AG04449 (cell line): ENCODE data around the gene ITGA5.

Experiments used
- CTCF ChIA-PET: fragments of 350-600 bp; formaldehyde crosslinking; extraction: SDS; loops from one replicate; lab custom pipeline; 2021; ENCODE audit warnings: antibody characterized with exemption; lab: Yijun Ruan, JAX
- POLR2A ChIA-PET: fragments of 400-600, 350-600 bp; formaldehyde crosslinking; extraction: SDS; loops from one replicate; lab custom pipeline; 2020; ENCODE audit warnings: antibody characterized with exemption, inconsistent platforms; lab: Yijun Ruan, JAX
- DNase-seq: peaks from one replicate; pipeline ENCODE4 v3.0.0-alpha.2; 2010; ENCODE audit warnings: low read depth, low spot score
- H3K4me3 ChIP-seq: 2 replicates; pipeline ENCODE4 v1.5.1; 2011; ENCODE audit warnings: low read depth, mild to moderate bottlenecking, control low read depth, low read length
- CTCF ChIP-seq: IDR thresholded peaks from one replicate; pipeline ENCODE4 v1.5.1; 2011; ENCODE audit warnings: mild to moderate bottlenecking, moderate library complexity, low read length, control low read depth, inconsistent platforms; ENCODE audit not compliant: insufficient read depth; ENCODE audit errors: missing control alignments

The ITGA5 gene

DNA sequence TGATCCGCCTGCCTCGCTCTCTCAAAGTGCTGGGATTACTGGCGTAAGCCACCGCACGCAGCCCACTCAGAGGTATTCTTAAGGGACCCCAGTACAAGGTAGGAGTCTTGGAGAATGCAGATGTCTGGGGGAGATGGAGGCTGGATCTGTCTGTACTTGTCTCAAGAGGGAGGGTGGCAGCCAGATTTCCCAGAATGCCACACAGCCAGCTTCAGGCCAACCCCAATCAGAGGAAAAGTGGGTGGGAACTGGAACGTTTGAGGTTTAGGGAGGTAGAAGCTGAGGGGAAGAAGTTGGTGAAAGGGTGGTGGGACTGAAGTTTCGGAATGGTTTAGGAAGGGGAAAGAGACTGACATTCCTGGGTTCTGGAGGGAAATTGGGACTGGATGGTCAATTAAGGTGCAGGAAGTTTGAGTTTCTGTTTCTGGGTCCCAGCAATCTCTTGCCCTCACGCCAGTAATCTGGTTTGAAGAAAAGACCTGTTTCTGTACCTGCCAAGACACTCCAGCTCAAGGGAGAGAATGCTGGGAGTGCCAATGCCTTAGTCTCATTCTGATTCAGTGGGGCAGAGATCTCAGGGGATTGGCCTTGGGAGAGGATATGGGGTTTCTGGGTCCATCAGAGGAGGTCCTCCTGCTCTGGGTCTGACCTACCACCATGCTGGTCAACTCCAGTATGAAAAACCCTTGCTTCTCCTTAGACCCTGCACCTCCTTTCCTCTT is 26.4 kb downstream of the ITGA5 start:
- no peak for DNase-seq
- ChIA-PET CTCF (interaction anchor here (0.9 to 4.1 kb wide), 17 partner anchors 8 to 68 kb away, joined by 3 to 76 read pairs (median 6); partner anchors contain the start of genes COPZ1 and ZNF385A), POLR2A (interaction anchor here (1.1 kb wide), 2 partner anchors 11 to 19 kb away, joined by 3 read pairs; no protein-coding TSS in a partner anchor)
- H3K4me3 ChIP-seq: no peak overlapping the region
- no peak for TF ChIP-seq CTCF

DNA sequence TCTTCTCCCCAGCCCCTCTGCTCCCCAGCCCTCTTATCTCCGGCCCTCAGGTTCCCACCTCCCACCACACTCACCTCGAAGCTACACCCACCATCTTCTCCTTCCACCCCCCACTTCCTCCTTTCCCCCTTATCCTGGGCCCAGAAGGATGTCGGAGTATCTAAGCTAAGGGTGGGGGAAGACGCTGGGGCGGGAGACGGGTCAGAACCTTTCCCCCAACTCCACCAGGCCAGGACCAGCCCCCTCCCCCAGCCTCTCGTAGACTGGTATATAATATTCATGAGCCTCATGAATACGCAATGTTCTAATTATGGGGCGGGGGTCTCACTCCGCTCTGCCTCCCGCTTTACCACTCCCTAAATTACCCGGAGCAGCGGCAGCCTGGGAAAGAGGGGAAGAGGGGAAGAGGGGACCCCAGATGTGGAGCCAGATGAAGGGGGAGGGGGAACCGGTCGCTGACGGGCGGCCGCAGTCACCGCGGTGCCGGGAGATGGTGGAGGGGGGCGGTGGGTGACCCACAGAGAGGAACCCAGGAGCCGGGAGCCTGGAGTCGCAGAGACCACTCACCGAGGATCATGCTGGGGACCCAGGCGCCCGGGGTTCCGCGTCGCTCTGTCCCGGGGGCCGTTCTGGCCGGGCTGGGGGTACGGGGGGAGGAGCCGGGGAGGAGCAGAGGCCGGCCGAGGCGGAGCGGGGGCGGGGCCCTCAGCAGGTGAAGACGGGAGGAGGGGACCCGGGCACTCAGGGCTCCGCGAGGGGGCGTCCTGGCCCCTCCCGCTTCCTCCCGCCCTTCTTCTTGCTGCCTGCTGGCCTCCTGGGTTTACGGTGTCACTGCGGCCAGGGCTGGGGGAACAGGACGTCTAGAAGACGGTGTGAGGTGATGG is 28.2 kb downstream of the ITGA5 start:
- no peak for DNase-seq
- POLR2A ChIA-PET: no interaction called here
- TF ChIP-seq CTCF: no peak
- H3K4me3 ChIP-seq: no peak overlapping the region
- CTCF ChIA-PET: interaction anchor here (1.0 to 4.1 kb wide), 7 partner anchors 9 to 50 kb away, joined by 3 to 76 read pairs (median 6); no protein-coding TSS in a partner anchor

DNA sequence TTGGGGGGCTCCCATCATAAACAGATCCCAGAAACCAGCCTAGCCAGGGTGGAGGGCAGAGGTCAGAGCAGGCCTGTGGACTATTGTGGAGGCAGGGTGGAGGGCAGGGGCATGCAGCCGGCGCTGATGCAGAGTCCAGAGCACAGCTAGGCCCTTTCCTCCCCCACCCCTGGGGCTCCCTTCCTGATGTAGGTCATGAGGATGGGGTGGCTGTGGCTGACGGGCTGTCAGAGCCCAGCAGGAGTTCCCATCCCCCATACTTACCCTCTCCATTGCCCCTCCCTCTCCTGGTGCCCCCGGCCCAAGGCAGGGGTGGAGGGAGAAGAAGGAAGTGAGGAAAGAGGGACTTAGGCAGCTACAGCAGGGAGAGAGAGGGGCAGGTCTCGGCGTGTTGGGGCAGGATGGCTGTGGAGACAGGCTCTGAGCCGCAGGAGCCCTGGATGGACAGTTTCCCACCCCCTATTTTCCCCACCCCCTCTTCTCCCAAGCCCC is 28.8 kb downstream of the ITGA5 start:
- CTCF ChIA-PET: interaction anchor here (1.2 to 4.1 kb wide), 5 partner anchors 9 to 50 kb away, joined by 3 to 76 read pairs (median 6); no protein-coding TSS in a partner anchor
- no peak for TF ChIP-seq CTCF
- DNase-seq: no peak
- POLR2A ChIA-PET: no interaction called here
- no peak overlapping the region for H3K4me3 ChIP-seq

GRCh38 chr12:54389607-54390175 is 29.4 kb downstream of the ITGA5 start:
- POLR2A ChIA-PET: no interaction called here
- TF ChIP-seq CTCF: no peak
- H3K4me3 ChIP-seq: no peak overlapping the region
- DNase-seq: no peak
- CTCF ChIA-PET: interaction anchor here (0.9 to 2.6 kb wide), 5 partner anchors 10 to 51 kb away, joined by 3 to 14 read pairs (median 5); no protein-coding TSS in a partner anchor

DNA sequence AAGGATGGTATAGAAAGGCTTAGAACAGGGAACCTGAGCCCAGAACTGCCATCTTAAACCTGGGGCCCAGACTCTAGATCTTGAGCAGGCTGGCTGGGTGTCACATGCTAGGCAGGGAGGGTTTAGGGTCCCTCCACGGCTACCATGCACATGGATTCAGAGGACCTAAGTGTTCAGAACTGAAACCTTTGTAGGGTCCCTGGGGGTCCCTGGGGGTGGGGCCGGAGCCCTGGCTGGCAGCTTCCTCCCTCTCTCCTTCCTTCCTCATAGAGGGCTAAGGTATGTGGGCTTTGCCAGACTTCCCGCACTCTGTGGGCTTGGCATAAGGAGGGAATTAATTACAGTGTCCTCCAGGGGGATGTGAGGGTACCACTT is 29.9 kb downstream of the ITGA5 start:
- no peak for TF ChIP-seq CTCF
- H3K4me3 ChIP-seq: no peak overlapping the region
- DNase-seq: no peak
- CTCF ChIA-PET: interaction anchor here (0.9 kb wide), 1 partner anchor 10 kb away, joined by 3 read pairs; no protein-coding TSS in a partner anchor
- POLR2A ChIA-PET: no interaction called here
